Measurements from ENCODE around the gene ZNF783.

Gene ZNF783

DNA sequence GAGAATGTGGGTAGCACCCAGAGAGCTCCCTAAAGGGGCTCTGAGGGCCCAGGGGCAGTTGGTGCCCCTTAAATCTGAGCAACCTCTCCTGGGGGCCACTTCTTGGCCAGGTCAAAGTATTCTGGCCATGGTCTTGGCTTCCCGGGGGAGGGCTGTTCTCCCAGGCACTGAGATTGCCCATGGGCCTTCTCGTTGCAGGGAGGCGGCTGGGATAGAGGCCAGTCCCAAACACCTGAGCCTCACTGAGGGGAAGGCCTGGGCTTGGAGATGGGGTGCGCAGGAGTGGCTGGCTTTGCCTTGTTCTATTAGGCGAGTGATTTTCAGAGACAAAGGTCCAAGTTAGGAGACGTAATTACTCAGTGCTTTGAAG is 33.5 kb downstream of the ZNF783 start:
- H3K79me2 ChIP-seq (ENCODE audit: insufficient read depth, low read length): no peaks in the 10 kb centered on the region
- peaks cover 13% of the 10 kb centered on the region for H3K4me1 ChIP-seq (ENCODE audit: insufficient read depth, low read length, severe bottlenecking)
- peaks cover 4% of the 10 kb centered on the region; the same call in 1 of the 2 replicates for H3K27me3 ChIP-seq (ENCODE audit: insufficient read depth, low read length)
- no peak overlapping the region for H3K4me3 ChIP-seq (ENCODE audit: low read depth, low read length, poor library complexity, severe bottlenecking)
- no peak overlapping the region for H3K9ac ChIP-seq (ENCODE audit: low read length)
- no peaks in the 10 kb centered on the region for H4K20me1 ChIP-seq (ENCODE audit: insufficient read depth, low read length)
- no peak overlapping the region for H3K27ac ChIP-seq (ENCODE audit: low read depth, low read length, poor library complexity, severe bottlenecking)
- no peak overlapping the region for H3K4me2 ChIP-seq (ENCODE audit: low read length)
- H3F3A ChIP-seq (ENCODE audit: insufficient read depth, low read length): no peaks in the 10 kb centered on the region
- TF ChIP-seq, protein P1, sequence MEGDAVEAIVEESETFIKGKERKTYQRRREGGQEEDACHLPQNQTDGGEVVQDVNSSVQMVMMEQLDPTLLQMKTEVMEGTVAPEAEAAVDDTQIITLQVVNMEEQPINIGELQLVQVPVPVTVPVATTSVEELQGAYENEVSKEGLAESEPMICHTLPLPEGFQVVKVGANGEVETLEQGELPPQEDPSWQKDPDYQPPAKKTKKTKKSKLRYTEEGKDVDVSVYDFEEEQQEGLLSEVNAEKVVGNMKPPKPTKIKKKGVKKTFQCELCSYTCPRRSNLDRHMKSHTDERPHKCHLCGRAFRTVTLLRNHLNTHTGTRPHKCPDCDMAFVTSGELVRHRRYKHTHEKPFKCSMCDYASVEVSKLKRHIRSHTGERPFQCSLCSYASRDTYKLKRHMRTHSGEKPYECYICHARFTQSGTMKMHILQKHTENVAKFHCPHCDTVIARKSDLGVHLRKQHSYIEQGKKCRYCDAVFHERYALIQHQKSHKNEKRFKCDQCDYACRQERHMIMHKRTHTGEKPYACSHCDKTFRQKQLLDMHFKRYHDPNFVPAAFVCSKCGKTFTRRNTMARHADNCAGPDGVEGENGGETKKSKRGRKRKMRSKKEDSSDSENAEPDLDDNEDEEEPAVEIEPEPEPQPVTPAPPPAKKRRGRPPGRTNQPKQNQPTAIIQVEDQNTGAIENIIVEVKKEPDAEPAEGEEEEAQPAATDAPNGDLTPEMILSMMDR (IDR thresholded peaks at IDR 0.05; ENCODE audit: low read length): no peak
- TF ChIP-seq EZH2 (IDR thresholded peaks at IDR 0.05; ENCODE audit: borderline replicate concordance, low read length): no peak
- peaks cover 15% of the 10 kb centered on the region for H3K36me3 ChIP-seq (ENCODE audit: insufficient read depth, low read length)
- no peaks in the 10 kb centered on the region for H3K9me3 ChIP-seq (ENCODE audit: low read length)
- H3K9me2 ChIP-seq (ENCODE audit: low read depth, low read length): no peaks in the 10 kb centered on the region
- H2AFZ ChIP-seq (ENCODE audit: low read length): no peak overlapping the region

DNA sequence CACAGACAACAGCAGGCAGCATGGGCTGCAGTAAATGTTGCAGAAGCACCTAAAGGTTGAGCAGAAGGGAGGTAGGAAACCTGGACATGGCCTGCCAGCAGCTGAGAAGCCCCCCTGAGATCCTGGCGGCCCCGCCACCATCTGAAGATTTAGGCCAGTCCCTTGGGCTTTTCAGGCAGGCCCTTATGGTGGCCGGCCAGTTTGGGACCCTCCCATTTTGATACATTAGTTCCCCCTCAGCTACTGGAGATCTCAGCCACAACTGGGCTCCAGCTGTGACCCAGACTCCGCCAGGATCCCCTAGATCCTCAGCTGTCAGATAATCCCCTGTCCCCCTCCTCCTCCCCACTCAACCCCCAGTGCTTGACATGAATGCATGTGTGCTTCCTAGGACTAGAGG is 34.4 kb downstream of the ZNF783 start:
- Histone ChIP-seq H3K9me2 (ENCODE audit: low read depth, low read length) (no peaks in the 10 kb centered on the region), H4K20me1 (ENCODE audit: insufficient read depth, low read length) (no peaks in the 10 kb centered on the region)
- no peak for TF ChIP-seq EZH2 (IDR thresholded peaks at IDR 0.05; ENCODE audit: borderline replicate concordance, low read length)
- TF ChIP-seq, protein P1 (IDR thresholded peaks at IDR 0.05; ENCODE audit: low read length): no peak

DNA sequence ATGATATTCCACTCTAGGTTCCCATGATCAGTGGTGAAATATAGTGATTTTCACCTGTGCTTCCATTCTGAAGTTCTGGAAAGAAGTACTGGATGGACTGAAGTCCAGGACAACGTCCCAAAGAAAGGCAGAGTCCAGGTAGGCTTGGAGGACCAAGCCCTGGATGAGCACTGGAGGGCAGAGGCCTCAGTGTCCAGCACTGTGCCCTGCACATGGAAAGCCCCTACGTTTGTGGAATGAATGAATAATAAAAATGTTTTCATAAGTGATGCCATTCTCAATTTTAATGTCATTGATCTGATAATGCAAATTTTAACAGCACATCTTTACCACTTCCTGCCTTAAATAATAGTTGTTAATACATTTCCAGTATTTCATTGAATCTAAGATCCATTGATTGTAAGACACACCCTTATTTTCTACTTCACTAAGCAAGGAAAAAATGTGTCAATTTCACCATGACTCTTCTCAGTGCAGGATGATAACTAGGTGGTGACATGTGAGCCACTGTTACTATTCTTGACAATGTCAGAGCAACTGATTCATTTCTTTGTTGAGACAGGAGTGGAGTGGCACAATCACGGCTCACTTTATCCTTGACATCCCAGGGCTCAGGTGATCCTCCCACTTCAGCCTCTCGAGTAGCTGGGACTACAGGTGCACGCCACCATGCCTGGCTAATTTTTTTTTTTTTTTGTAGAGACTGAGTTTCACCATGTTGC is 35.2 kb downstream of the ZNF783 start:
- Histone ChIP-seq H3K9me2 (ENCODE audit: low read depth, low read length) (no peaks in the 10 kb centered on the region), H3K4me2 (ENCODE audit: low read length) (no peak overlapping the region), H3K4me1 (ENCODE audit: insufficient read depth, low read length, severe bottlenecking) (peaks cover 3% of the 10 kb centered on the region), H3F3A (ENCODE audit: insufficient read depth, low read length) (no peaks in the 10 kb centered on the region), H3K27me3 (ENCODE audit: insufficient read depth, low read length) (peaks cover 4% of the 10 kb centered on the region; the same call in 1 of the 2 replicates), H3K79me2 (ENCODE audit: insufficient read depth, low read length) (no peaks in the 10 kb centered on the region), H3K27ac (ENCODE audit: low read depth, low read length, poor library complexity, severe bottlenecking) (no peak overlapping the region), H3K9me3 (ENCODE audit: low read length) (no peaks in the 10 kb centered on the region), H3K36me3 (ENCODE audit: insufficient read depth, low read length) (peaks cover 10% of the 10 kb centered on the region), H2AFZ (ENCODE audit: low read length) (no peak overlapping the region), H4K20me1 (ENCODE audit: insufficient read depth, low read length) (no peaks in the 10 kb centered on the region), H3K9ac (ENCODE audit: low read length) (no peak overlapping the region), H3K4me3 (ENCODE audit: low read depth, low read length, poor library complexity, severe bottlenecking) (no peak overlapping the region)
- TF ChIP-seq, protein P1 (IDR thresholded peaks at IDR 0.05; ENCODE audit: low read length): no peak
- no peak for TF ChIP-seq EZH2 (IDR thresholded peaks at IDR 0.05; ENCODE audit: borderline replicate concordance, low read length)

More for the DNA sequence above, 34.4 kb downstream of the ZNF783 start:
- Histone ChIP-seq H2AFZ (ENCODE audit: low read length) (no peak overlapping the region), H3K4me2 (ENCODE audit: low read length) (no peak overlapping the region), H3K27ac (ENCODE audit: low read depth, low read length, poor library complexity, severe bottlenecking) (no peak overlapping the region), H3K4me1 (ENCODE audit: insufficient read depth, low read length, severe bottlenecking) (peaks cover 8% of the 10 kb centered on the region), H3K27me3 (ENCODE audit: insufficient read depth, low read length) (peaks cover 4% of the 10 kb centered on the region; the same call in 1 of the 2 replicates), H3K79me2 (ENCODE audit: insufficient read depth, low read length) (no peaks in the 10 kb centered on the region), H3K9me3 (ENCODE audit: low read length) (no peaks in the 10 kb centered on the region), H3K4me3 (ENCODE audit: low read depth, low read length, poor library complexity, severe bottlenecking) (no peak overlapping the region), H3K36me3 (ENCODE audit: insufficient read depth, low read length) (peaks cover 15% of the 10 kb centered on the region), H3F3A (ENCODE audit: insufficient read depth, low read length) (no peaks in the 10 kb centered on the region), H3K9ac (ENCODE audit: low read length) (no peak overlapping the region)

All from OCI-LY1 (cell line).